Brain microvascular endothelial cell (primary cell): ENCODE measurements around the gene FSD1.

Experiments
- DNase-seq: peaks from one replicate; pipeline ENCODE4 v3.0.0-alpha.2; 2020
- H3K27ac ChIP-seq: fragments of 250-450 bp; sonication (Bioruptor Pico); 2 replicates; pipeline ENCODE4 v1.5.1; 2020; ENCODE audit warnings: mild to moderate bottlenecking, moderate library complexity
- H3K27me3 ChIP-seq: fragments of 250-450 bp; sonication (Bioruptor Pico); replicated peaks from 2 replicates; pipeline ENCODE4 v1.5.1; 2020; ENCODE audit warnings: mild to moderate bottlenecking
- H3K36me3 ChIP-seq: fragments of 250-450 bp; sonication (Bioruptor Pico); replicated peaks from 2 replicates; pipeline ENCODE4 v1.5.1; 2020; ENCODE audit warnings: mild to moderate bottlenecking
- H3K4me3 ChIP-seq: 2 replicates; pipeline ENCODE4 v1.5.1; 2011; ENCODE audit warnings: low read depth, mild to moderate bottlenecking, control low read depth, low read length, moderate library complexity
- CTCF ChIP-seq: IDR thresholded peaks from 2 replicates; pipeline ENCODE4 v1.5.1; 2011; ENCODE audit warnings: low read depth, mild to moderate bottlenecking, moderate library complexity, low read length, control low read depth, inconsistent platforms; ENCODE audit errors: missing control alignments
- in situ Hi-C: cut with HindIII; loops from 2 replicates; pipeline ENCODE4 v1.10.0; 2017; ENCODE audit warnings: low sequenced_read_pairs, low pct_ligation_motif_present

Gene FSD1

GRCh38 chr19:4350726-4351125, 46.3 kb downstream of the FSD1 start:
- in situ Hi-C loops, result no loop called here
- no peak for DNase-seq
- Histone ChIP-seq H3K4me3 (no peak overlapping the region), H3K27me3 (no peaks in the 10 kb centered on the region), H3K36me3 (no peaks in the 10 kb centered on the region), H3K27ac (no peak overlapping the region)
- no peak for TF ChIP-seq CTCF

- Histone ChIP-seq H3K27me3 (no peaks in the 10 kb centered on the region), H3K4me3 (no peak overlapping the region), H3K27ac (no peak overlapping the region), H3K36me3 (no peaks in the 10 kb centered on the region)
- in situ Hi-C loops, result no loop called here
- no peak for DNase-seq
- TF ChIP-seq CTCF, result peak; percentile 94
Measured at GRCh38 chr19:4352701-4353121, 48.3 kb downstream of the FSD1 start.

GRCh38 chr19:4354282-4354681, 49.9 kb downstream of the FSD1 start:
- TF ChIP-seq CTCF, result no peak
- no peak overlapping the region for H3K27ac ChIP-seq
- in situ Hi-C loops, result no loop called here
- H3K27me3 ChIP-seq, result no peaks in the 10 kb centered on the region
- DNase-seq, result no peak
- H3K36me3 ChIP-seq, result peaks cover under 1% of the 10 kb centered on the region
- no peak overlapping the region for H3K4me3 ChIP-seq

GRCh38 chr19:4354897-4355296, 50.5 kb downstream of the FSD1 start:
- peaks cover 7% of the 10 kb centered on the region for H3K36me3 ChIP-seq
- no peak for DNase-seq
- H3K27me3 ChIP-seq, result no peaks in the 10 kb centered on the region
- no peak for TF ChIP-seq CTCF
- H3K27ac ChIP-seq, result no peak overlapping the region
- H3K4me3 ChIP-seq, result no peak overlapping the region
- in situ Hi-C loops, result no loop called here

- H3K27ac ChIP-seq, result no peak overlapping the region
- H3K4me3 ChIP-seq, result no peak overlapping the region
- no peak for TF ChIP-seq CTCF
- H3K27me3 ChIP-seq, result no peaks in the 10 kb centered on the region
- in situ Hi-C loops, result no loop called here
- no peak for DNase-seq
- H3K36me3 ChIP-seq, result peaks cover 26% of the 10 kb centered on the region
Measured at GRCh38 chr19:4357095-4357797, 52.8 kb downstream of the FSD1 start.

GRCh38 chr19:4357921-4358326, 53.5 kb downstream of the FSD1 start:
- no peak for DNase-seq
- in situ Hi-C loops, result no loop called here
- H3K36me3 ChIP-seq, result peaks cover 33% of the 10 kb centered on the region
- H3K4me3 ChIP-seq, result no peak overlapping the region
- H3K27ac ChIP-seq, result no peak overlapping the region
- H3K27me3 ChIP-seq, result no peaks in the 10 kb centered on the region
- TF ChIP-seq CTCF, result no peak
